Astrocyte of the cerebellum (primary cell): Measurements from ENCODE around the gene QPRT.
"Not testable (repeated sequence)": the region's sequence is repeated elsewhere in the genome, so short reads cannot be mapped to it uniquely, and the experiment has no call there.

Source experiments
- DNase-seq: peaks from one replicate; pipeline ENCODE4 v3.0.0-alpha.2; 2011; ENCODE audit warnings: low read depth
- H3K4me3 ChIP-seq: 2 replicates; pipeline ENCODE4 v1.5.1; 2011; ENCODE audit warnings: mild to moderate bottlenecking, low read depth, low read length, moderate library complexity
- in situ Hi-C: cut with HindIII; loops from 2 replicates; pipeline ENCODE4 v1.10.0; 2017; ENCODE audit warnings: low sequenced_read_pairs
- TF ChIP-seq, protein P1 (sequence below): IDR thresholded peaks from 2 replicates; pipeline ENCODE4 v1.5.1; 2012; ENCODE audit warnings: low read length, low read depth, moderate library complexity, mild to moderate bottlenecking; ENCODE audit errors: missing control alignments

QPRT gene

DNA sequence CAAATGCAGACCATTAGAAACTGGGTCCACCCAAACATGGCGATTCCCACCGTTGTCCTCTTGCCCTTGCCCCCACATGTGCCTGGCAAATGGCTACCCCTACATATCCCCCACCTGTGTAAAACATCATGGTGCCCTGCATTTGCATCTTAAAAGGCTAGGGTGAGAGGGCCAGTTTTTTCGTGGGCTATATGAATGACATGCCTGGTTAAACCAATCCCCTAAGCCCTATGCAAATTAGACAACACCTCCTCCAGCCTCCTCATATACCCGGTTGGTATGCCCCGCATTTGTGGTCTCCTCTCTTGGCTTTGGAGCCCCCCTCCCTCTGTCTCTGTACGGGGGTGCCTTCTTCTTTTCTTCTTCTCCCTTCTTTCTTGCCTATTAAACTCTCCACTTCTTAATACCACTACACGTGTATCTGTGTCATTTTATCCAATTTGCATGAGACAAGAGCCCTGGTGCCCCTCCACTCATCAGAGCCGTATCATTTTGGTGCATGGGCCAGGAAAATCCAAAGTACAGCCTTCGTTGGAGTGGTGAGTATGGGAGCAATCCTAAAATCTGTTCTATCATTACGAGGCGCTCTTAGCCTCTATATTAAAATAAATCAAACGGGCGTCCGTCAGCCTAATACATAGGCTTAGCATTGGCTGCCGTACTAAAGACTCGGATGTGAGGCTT lies 30.1 kb downstream of the QPRT start:
- TF ChIP-seq, protein P1, sequence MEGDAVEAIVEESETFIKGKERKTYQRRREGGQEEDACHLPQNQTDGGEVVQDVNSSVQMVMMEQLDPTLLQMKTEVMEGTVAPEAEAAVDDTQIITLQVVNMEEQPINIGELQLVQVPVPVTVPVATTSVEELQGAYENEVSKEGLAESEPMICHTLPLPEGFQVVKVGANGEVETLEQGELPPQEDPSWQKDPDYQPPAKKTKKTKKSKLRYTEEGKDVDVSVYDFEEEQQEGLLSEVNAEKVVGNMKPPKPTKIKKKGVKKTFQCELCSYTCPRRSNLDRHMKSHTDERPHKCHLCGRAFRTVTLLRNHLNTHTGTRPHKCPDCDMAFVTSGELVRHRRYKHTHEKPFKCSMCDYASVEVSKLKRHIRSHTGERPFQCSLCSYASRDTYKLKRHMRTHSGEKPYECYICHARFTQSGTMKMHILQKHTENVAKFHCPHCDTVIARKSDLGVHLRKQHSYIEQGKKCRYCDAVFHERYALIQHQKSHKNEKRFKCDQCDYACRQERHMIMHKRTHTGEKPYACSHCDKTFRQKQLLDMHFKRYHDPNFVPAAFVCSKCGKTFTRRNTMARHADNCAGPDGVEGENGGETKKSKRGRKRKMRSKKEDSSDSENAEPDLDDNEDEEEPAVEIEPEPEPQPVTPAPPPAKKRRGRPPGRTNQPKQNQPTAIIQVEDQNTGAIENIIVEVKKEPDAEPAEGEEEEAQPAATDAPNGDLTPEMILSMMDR: no peak
- in situ Hi-C loops: no loop called here
- H3K4me3 ChIP-seq: no peak overlapping the region
- DNase-seq: no peak

DNA sequence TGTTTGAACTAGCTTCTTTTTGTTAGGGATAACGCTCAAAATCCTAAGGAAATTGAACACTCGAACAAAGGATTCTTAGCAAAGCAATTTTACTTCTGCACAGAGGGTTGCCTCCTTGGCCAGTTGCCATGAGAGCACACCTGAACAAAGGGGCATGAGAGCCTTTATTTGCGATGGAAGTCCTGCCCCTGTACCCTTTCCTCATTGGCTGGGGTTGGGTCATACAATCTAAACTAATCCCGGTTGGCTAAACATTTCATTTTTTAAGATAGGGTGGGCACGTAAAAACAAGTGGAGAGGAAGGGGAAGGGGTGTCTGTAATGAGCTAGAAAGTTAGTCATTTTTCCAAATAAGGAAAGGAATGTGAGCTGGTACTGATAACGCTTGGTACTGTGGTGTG lies 30.7 kb downstream of the QPRT start:
- in situ Hi-C loops, DNase-seq, H3K4me3 ChIP-seq: not testable (repeated sequence)

DNA sequence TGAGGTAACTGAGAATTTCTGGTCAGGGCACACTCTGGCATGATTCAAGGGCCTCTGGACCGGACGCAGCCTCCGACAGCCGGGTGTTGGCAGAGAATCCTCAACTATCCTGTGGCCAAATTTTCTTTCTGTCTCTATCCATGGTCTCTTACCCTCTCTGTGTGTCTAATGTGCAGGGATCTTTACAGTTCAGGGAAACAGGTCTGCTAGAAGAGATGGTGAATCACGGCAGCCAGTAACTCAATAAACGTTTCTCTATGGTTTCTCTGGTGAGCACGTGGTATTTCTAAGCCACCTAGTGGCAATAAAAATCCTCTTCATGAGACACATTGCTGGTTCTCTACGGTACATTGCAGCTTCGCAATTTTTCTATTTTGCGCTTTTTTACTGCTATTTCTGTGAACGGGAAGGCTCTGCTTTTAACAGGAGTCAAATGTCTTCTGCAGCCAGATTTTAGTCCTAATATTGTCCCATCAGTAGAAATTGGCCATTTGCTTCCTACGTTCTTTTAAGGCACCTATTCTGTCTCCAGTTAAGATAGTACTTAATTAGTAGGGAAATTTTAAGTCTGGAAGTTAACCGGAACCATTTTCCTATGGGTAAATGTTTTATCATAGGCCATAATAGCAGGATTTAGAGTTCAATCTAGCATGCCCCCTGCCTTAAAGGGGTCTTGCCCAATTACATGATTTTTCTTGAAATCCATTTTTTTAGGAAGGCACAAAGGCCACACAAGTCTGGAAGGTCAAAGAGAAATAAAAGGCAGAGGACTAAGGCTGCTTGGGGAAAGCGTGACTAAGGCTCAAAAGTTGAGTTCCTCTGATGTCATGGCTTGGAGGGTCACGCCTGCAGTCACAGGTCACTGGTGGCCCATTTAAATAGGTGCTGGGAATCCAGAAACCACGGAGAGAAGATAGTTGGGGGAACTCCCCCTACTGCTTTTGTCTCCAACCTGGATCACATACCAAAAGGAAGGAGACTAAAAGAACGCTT lies 31.5 kb downstream of the QPRT start:
- TF ChIP-seq, protein P1: peak; percentile 60
- DNase-seq: peak; percentile 35
- no peak overlapping the region for H3K4me3 ChIP-seq
- in situ Hi-C loops: no loop called here

DNA sequence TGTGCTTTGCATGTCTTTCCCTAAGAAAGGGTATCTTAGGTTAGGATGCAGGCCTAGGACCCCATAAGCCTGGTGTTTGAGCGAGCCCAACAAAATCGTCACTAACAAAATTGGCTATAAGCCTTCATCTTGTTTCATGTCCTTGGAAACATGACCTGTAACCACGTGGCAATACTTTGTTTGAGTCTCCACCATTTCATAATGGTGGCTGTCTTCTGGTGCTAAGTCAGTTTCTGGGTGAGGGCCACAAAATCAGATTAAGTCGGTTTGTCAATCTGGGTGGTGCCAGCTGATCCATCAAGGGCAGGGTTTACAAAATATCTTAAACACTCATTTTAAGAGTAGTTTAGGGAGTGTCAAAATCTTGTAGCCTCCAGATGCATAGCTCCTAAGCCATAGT lies 33.8 kb downstream of the QPRT start:
- DNase-seq: no peak
- H3K4me3 ChIP-seq: no peak overlapping the region
- in situ Hi-C loops: no loop called here
- TF ChIP-seq, protein P1: no peak

DNA sequence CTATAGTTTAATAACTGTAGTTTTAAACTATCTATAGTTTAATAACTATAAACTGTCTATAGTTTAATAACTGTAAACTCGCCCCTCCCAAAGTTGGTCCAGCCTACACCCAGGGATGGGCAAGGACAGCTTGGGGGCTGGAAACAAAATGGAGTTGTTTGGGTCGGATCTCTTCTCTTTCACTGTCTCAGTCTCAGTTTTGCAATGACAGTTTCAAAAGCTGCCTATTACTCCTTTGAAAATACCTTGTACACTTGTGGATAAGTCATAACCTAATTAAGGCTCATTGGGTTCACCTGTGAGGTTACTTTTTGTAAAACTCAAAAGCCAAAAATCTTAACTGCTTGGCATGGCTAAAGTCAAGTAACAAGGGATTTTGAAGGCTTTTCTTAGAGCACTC lies 35.4 kb downstream of the QPRT start:
- in situ Hi-C loops: no loop called here
- H3K4me3 ChIP-seq: no peak overlapping the region
- DNase-seq: no peak
- TF ChIP-seq, protein P1: no peak

DNA sequence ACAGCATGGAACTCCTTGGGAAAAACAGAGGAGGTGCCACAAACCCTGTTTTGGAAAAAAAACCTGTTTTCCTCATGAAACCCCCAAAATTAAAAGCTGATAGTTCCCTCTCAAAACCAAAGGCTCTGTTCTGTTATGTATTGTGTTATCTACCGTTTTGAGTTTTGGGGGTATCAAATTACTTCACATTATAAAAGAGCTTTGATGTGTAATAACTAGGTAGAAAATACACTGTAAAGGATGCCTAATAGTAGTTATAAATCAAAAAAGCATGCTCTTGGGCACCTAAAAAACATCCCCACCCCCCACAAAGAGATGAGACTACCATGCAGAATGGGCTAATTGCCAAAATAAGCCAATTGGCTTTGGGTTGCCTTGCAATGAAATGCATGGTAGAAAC lies 36.0 kb downstream of the QPRT start:
- in situ Hi-C loops: no loop called here
- TF ChIP-seq, protein P1: no peak
- DNase-seq: no peak
- H3K4me3 ChIP-seq: no peak overlapping the region

DNA sequence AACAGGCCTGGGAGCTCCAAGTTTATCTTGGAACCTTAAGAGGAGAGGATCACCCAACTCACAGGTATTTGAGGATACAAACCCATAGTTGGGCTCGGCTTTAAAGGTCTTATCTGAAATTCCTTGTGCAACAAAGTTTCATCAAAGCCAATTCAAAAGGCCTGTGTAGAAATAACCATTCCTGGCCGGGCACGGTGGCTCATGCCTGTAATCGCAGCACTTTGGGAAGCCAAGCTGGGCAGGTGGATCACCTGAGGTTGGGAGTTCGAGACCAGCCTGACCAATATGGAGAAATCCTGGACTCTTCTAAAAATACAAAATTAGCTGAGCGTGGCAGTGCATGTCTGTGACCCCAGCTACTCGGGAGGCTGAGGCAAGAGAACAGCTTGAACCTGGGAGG lies 38.1 kb downstream of the QPRT start:
- TF ChIP-seq, protein P1: no peak
- DNase-seq: no peak
- in situ Hi-C loops: no loop called here
- H3K4me3 ChIP-seq: no peak overlapping the region
